Neutrophil (primary cell): ENCODE measurements around the gene CHPT1.
"Not testable (repeated sequence)": the region's sequence is repeated elsewhere in the genome, so short reads cannot be mapped to it uniquely, and the experiment has no call there.

Experiments used
- H3K27ac ChIP-seq: fragments of 200-600 bp; sonication (generic); 2 replicates; pipeline ENCODE4 v1.5.1; 2016; ENCODE audit warnings: mild to moderate bottlenecking, moderate library complexity
- H3K27me3 ChIP-seq: fragments of 200-600 bp; sonication (generic); 2 replicates; pipeline ENCODE4 v1.6.0; 2016; ENCODE audit warnings: mild to moderate bottlenecking
- H3K36me3 ChIP-seq: fragments of 200-600 bp; sonication (generic); 2 replicates; pipeline ENCODE4 v1.5.1; 2017
- H3K4me1 ChIP-seq, 2 experiments: fragments of 200-600 bp in 1 of 2; sonication (generic) in 1 of 2; 1 replicate in 1 of 2; 2 replicates in 1 of 2; pipeline versions ENCODE4 v1.5.1 to v1.6.1; 2013 to 2016; ENCODE audit warnings: low read depth in 1 of 2, low read length in 1 of 2, mild to moderate bottlenecking in 1 of 2, moderate library complexity in 1 of 2; ENCODE audit not compliant: control insufficient read depth in 1 of 2, insufficient read depth in 1 of 2
- H3K4me3 ChIP-seq, 2 experiments: fragments of 200-600 bp in 1 of 2; sonication (generic) in 1 of 2; 1 replicate in 1 of 2; 2 replicates in 1 of 2; pipeline ENCODE4 v1.5.1; 2013 to 2016; ENCODE audit warnings: low read depth in 1 of 2, low read length in 1 of 2, mild to moderate bottlenecking in 1 of 2, moderate library complexity in 1 of 2
- H3K9me3 ChIP-seq: fragments of 200-600 bp; sonication (generic); 2 replicates; pipeline ENCODE4 v1.5.1; 2016
- TF ChIP-seq, protein P1 (sequence below): fragments of 200-600 bp; sonication (generic); IDR thresholded peaks from 2 replicates; pipeline ENCODE4 v1.5.1; 2016; ENCODE audit warnings: antibody characterized with exemption

Gene CHPT1

GRCh38 chr12:101727098-101727497, 29.7 kb downstream of the CHPT1 start:
- no peaks in the 10 kb centered on the region for H3K9me3 ChIP-seq
- H3K4me3 ChIP-seq = no peak overlapping the region
- no peaks in the 10 kb centered on the region for H3K4me1 ChIP-seq
- H3K27me3 ChIP-seq = no peaks in the 10 kb centered on the region
- TF ChIP-seq, protein P1, sequence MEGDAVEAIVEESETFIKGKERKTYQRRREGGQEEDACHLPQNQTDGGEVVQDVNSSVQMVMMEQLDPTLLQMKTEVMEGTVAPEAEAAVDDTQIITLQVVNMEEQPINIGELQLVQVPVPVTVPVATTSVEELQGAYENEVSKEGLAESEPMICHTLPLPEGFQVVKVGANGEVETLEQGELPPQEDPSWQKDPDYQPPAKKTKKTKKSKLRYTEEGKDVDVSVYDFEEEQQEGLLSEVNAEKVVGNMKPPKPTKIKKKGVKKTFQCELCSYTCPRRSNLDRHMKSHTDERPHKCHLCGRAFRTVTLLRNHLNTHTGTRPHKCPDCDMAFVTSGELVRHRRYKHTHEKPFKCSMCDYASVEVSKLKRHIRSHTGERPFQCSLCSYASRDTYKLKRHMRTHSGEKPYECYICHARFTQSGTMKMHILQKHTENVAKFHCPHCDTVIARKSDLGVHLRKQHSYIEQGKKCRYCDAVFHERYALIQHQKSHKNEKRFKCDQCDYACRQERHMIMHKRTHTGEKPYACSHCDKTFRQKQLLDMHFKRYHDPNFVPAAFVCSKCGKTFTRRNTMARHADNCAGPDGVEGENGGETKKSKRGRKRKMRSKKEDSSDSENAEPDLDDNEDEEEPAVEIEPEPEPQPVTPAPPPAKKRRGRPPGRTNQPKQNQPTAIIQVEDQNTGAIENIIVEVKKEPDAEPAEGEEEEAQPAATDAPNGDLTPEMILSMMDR = no peak
- no peak overlapping the region for H3K27ac ChIP-seq
- H3K36me3 ChIP-seq = peaks cover 84% of the 10 kb centered on the region

GRCh38 chr12:101729842-101730241, 32.4 kb downstream of the CHPT1 start:
- H3K4me3 ChIP-seq = no peak overlapping the region
- TF ChIP-seq, protein P1 = no peak
- no peak overlapping the region for H3K27ac ChIP-seq
- no peaks in the 10 kb centered on the region for H3K4me1 ChIP-seq
- no peaks in the 10 kb centered on the region for H3K9me3 ChIP-seq
- peaks cover 89% of the 10 kb centered on the region for H3K36me3 ChIP-seq
- no peaks in the 10 kb centered on the region for H3K27me3 ChIP-seq

DNA sequence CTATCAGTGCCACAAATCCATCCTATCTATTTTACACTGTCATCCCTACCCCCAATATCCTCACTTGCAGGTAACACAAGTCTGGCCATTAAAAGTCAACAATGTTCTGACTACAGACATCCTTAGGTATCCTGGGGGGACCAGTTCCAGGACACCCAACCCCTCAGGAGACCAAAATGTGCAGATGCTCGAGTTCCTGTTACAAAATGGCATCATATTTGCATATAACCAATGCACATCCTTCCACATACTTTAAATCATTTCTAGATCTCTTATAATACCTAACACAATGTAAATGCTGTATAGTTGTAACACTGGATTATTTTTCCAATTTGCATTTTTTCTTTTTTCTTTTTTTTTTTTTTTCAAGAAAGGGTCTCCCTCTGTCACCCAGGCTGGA, 34.9 kb downstream of the CHPT1 start:
- peaks cover 78% of the 10 kb centered on the region for H3K36me3 ChIP-seq
- TF ChIP-seq, protein P1 = no peak

DNA sequence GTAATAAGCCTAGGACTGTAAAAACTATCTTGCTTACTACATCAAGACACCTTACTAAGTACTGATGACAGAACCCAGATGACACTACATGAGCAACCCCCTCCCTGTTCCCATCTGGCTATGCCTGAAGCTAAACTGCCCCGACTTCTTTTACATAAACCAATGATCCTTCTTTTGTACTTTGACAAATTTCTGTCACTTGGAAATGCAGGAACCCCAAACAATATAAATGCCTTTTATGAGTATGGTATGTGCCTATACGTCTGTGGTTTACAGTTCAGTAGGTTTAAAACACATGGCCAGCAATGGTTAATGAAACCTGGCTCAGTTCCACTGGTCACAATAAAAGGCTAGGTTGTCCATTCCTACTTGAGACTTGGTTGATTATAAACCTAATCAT, 35.7 kb downstream of the CHPT1 start:
- TF ChIP-seq, protein P1 = no peak
- peaks cover 78% of the 10 kb centered on the region for H3K36me3 ChIP-seq
- H3K4me1 ChIP-seq = no peaks in the 10 kb centered on the region
- no peaks in the 10 kb centered on the region for H3K27me3 ChIP-seq
- H3K27ac ChIP-seq = no peak overlapping the region
- H3K9me3 ChIP-seq = no peaks in the 10 kb centered on the region
- no peak overlapping the region for H3K4me3 ChIP-seq

More for the DNA sequence above, 34.9 kb downstream of the CHPT1 start:
- Histone ChIP-seq H3K4me1 (no peaks in the 10 kb centered on the region), H3K27ac (no peak overlapping the region), H3K27me3 (no peaks in the 10 kb centered on the region), H3K9me3 (no peaks in the 10 kb centered on the region), H3K4me3 (no peak overlapping the region)

- not testable (repeated sequence) for H3K9me3 ChIP-seq, H3K4me1 ChIP-seq, H3K27me3 ChIP-seq, H3K4me3 ChIP-seq, H3K27ac ChIP-seq
- peaks cover 79% of the 10 kb centered on the region for H3K36me3 ChIP-seq
These were observed 37.0 kb downstream of the CHPT1 start for GRCh38 chr12:101734482-101734881.

GRCh38 chr12:101737476-101737875, 40.0 kb downstream of the CHPT1 start:
- Histone ChIP-seq H3K4me3 (no peak overlapping the region), H3K27me3 (no peaks in the 10 kb centered on the region), H3K9me3 (no peaks in the 10 kb centered on the region), H3K4me1 (no peaks in the 10 kb centered on the region), H3K27ac (no peak overlapping the region), H3K36me3 (peaks cover 81% of the 10 kb centered on the region)
- TF ChIP-seq, protein P1 = no peak
